HG03521 (cell line): ENCODE measurements around the gene OR10A3.

Source experiments
- ATAC-seq: cut with Tn5 transposase; IDR thresholded peaks from one replicate; pipeline ENCODE4 v1.9.1; 2021; ENCODE audit warnings: mild to moderate bottlenecking, moderate library complexity; ENCODE audit not compliant: unreplicated experiment

The OR10A3 gene

GRCh38 chr11:7894251-7894650 is 47.3 kb downstream of the OR10A3 start:
- no peak for ATAC-seq

GRCh38 chr11:7893796-7894195 is 47.7 kb downstream of the OR10A3 start:
- ATAC-seq = no peak

- no peak for ATAC-seq
These were observed 48.7 kb downstream of the OR10A3 start for GRCh38 chr11:7892840-7893254.

- peak; percentile 55 for ATAC-seq
These were observed 49.3 kb downstream of the OR10A3 start for GRCh38 chr11:7892059-7892699.

- no peak for ATAC-seq
These were observed 50.9 kb downstream of the OR10A3 start for GRCh38 chr11:7890417-7891172.

GRCh38 chr11:7889985-7890384 is 51.5 kb downstream of the OR10A3 start:
- ATAC-seq = no peak
